Measurements from ENCODE around the gene ORAI3.

The ORAI3 gene

DNA sequence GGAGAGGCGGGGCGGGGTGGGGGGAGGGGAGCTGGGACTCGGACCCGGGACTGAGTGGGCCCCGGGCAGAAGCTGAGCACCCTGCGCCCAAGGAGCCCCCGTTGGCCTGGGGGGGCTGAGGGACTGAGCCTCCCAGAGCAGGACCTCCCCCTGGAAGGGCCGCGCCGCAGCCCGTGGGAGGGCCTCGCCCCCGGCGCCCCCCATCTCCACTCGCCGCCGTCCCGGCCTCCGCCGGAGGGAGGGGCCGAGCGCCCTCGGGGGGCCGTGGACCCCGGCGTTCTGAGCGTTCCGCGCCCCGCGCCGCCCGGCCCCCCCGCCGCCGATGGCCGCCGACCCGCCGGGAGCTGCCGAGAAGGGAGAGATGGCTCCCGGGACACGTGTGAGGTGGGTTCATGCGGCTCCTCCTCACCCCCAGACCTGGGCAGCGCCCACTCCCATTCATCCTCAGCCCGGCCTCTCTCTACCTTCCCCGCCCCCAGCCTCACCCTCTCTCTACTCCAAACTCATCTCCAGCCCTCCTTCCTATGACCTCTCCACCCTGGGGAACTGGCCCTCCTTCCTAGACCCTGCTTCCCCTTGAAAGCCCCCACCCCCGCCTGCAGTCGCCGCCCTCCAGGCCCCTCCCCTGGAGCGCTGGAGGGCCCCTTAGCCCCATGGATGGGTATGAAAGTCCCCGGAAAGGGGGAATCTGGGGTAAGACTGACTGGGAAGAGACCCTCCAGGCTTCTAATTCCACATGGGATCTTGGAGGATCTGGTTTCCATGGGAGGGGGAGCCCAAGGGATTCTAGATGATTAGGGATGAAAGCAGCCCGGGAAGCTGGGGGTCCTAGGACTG, 24.6 kb upstream of the ORAI3 start:
- no peak for DNase-seq (ENCODE audit: low read depth)
- no peak for TF ChIP-seq CTCF (conservative IDR thresholded peaks at IDR 0.05; ENCODE audit: low read length)

DNA sequence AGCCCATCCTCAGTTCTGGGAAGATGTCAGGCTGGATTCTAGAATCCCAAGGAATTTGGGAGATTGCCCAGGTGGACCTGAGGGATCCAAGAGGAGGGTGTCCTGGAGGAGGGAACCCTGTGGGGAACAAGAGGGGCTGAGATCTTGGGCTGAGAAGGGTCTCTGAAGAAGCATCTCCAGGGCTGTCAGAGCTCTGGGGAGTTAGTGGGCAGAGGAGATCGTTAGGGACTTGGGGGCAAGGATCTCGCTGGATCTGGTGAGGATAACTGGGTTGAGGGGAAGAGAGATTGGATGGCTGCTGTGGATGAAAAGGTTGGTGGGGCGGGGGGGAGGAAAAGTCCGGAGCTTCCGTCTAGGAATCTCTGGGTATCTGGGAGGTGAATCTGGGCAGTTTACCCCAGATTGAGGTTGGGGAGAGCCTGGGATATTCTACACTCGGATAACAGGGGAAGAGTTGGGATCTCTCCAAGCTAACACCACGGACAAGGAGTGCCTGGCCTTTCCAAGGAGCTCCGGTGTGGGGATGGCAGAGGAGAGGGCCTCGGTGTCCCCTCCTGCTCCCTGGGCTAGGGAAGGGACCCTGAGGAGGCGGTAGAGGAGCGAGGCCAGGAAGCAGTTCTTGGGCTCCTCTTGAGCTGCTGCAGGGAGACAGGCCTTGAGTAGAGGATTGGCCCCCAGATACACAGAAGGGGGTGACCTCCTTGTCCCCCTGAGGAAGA, 23.8 kb upstream of the ORAI3 start:
- H3K4me3 ChIP-seq (ENCODE audit: low read length): peak overlapping the region; percentile 79
- DNase-seq (ENCODE audit: low read depth): no peak
- no peak for TF ChIP-seq CTCF (conservative IDR thresholded peaks at IDR 0.05; ENCODE audit: low read length)

More for the DNA sequence above, 24.6 kb upstream of the ORAI3 start:
- H3K4me3 ChIP-seq (ENCODE audit: low read length): peak overlapping the region; percentile 79

DNA sequence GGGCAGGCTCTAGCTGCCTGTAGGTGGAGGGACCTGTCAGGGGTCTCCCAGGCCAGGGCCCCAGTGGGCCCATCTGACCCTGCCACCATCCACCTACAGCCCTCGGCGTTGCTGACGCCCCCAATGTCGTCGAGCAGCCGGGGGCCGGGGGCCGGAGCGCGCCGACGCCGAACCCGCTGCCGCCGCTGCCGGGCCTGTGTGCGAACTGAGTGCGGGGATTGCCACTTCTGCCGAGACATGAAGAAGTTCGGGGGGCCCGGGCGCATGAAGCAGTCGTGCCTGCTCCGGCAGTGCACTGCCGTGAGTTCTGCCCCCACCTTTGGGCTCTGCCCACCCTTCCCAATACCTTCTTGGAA, 23.3 kb upstream of the ORAI3 start:
- TF ChIP-seq CTCF (conservative IDR thresholded peaks at IDR 0.05; ENCODE audit: low read length): no peak
- no peak for DNase-seq (ENCODE audit: low read depth)
- no peak overlapping the region; the same call in 1 of the 2 replicates for H3K4me3 ChIP-seq (ENCODE audit: low read length)

- no peak for TF ChIP-seq CTCF (conservative IDR thresholded peaks at IDR 0.05; ENCODE audit: low read length)
- H3K4me3 ChIP-seq (ENCODE audit: low read length): no peak overlapping the region
- no peak for DNase-seq (ENCODE audit: low read depth)
Measured at GRCh38 chr16:30925995-30926811, 22.7 kb upstream of the ORAI3 start.

- TF ChIP-seq CTCF (conservative IDR thresholded peaks at IDR 0.05; ENCODE audit: low read length): no peak
- H3K4me3 ChIP-seq (ENCODE audit: low read length): no peak overlapping the region
- no peak for DNase-seq (ENCODE audit: low read depth)
Measured at GRCh38 chr16:30926937-30927788, 21.7 kb upstream of the ORAI3 start.

GRCh38 chr16:30927789-30928378, 21.0 kb upstream of the ORAI3 start:
- TF ChIP-seq CTCF (conservative IDR thresholded peaks at IDR 0.05; ENCODE audit: low read length): no peak
- peak; percentile 22 for DNase-seq (ENCODE audit: low read depth)
- H3K4me3 ChIP-seq (ENCODE audit: low read length): no peak overlapping the region

Data from AG10803 (cell line).